GM21825 (cell line): ENCODE data around the gene TOMT.

Experiments used
- ATAC-seq: cut with Tn5 transposase; IDR thresholded peaks from one replicate; pipeline ENCODE4 v1.9.1; 2021; ENCODE audit warnings: mild to moderate bottlenecking, moderate library complexity; ENCODE audit not compliant: unreplicated experiment

Gene TOMT

DNA sequence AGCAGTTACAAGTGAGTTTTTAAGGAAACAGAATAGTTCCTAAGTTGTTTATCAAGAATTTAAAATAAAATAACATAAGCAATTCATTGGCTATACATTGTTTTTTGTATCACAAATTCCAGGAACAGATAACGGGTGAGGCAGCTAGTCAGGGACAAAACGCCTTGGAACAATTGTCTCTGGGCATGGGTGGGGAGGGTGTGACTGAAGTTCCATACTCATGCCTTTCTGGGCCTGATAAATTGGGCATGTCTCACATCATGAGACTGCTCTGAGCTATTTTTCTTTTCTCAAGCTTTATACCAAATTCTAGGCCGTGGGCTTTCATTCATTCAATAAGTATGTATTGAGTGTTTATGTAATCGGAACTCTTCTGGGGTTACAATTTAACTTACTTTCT is 51.4 kb downstream of the TOMT start:
- no peak for ATAC-seq
